ENCODE results near the gene METTL14.

METTL14 gene

GRCh38 chr4:118734491-118735205 lies 49.5 kb downstream of the METTL14 start:
- no peak for DNase-seq (ENCODE audit: low spot score)

- no peak for DNase-seq (ENCODE audit: low spot score)
Measured at GRCh38 chr4:118736900-118737299, 51.7 kb downstream of the METTL14 start.

GRCh38 chr4:118738090-118738489 lies 52.9 kb downstream of the METTL14 start:
- no peak for DNase-seq (ENCODE audit: low spot score)

DNA sequence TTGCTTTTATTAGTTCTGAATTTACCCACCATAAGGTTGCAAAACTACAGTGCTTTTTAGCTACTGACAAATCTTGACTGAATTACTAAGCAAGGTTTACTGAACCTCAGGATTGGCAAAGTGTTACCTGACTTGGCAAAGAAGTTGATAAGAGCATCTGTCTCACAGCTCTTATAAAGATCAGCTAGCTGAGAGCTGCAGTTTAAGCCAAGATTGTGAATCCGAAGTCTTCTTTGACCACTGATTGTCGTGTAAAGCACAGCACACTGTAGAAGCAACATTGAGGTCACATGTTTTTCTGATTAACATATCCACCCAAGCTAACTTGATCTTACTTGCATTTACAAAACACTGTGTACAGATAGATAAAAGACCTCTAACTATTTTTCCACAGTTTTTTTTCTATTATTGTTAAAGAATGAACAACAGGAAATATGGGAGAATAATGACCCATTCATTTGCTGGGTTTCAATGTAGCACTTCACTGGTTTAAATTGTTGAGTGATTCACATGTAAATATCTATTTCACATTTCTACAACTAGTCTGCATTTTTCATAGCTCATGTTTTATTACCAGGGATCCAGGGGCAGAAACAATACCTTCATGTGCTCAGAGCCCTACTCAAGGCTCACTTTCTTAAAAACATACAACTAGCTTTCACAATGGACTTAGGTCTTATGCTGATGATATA lies 54.0 kb downstream of the METTL14 start:
- no peak for DNase-seq (ENCODE audit: low spot score)

DNA sequence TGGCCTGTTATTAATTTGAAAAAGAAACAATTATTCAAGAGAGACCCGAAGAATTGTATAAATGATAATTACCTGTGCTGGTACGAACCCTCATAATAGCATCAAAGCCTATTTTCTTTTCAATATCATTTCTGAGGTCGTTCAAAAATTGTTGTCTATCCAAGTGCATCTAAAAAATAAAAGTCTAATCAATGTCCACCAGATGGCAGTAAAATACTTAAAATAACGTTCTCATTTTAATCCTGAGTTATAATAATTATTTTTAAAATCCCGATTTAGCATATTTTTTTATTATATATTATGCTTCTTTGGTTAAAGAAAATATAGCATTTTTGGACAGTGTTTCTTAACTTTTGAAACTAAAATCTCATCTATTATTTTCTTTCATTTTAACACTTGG lies 55.7 kb downstream of the METTL14 start:
- no peak for DNase-seq (ENCODE audit: low spot score)

- DNase-seq (ENCODE audit: low spot score) = no peak
Measured at GRCh38 chr4:118741301-118741855, 56.2 kb downstream of the METTL14 start.

- DNase-seq (ENCODE audit: low spot score) = no peak
Measured at GRCh38 chr4:118742050-118742449, 56.9 kb downstream of the METTL14 start.

GRCh38 chr4:118743867-118744266 lies 58.7 kb downstream of the METTL14 start:
- no peak for DNase-seq (ENCODE audit: low spot score)

DNA sequence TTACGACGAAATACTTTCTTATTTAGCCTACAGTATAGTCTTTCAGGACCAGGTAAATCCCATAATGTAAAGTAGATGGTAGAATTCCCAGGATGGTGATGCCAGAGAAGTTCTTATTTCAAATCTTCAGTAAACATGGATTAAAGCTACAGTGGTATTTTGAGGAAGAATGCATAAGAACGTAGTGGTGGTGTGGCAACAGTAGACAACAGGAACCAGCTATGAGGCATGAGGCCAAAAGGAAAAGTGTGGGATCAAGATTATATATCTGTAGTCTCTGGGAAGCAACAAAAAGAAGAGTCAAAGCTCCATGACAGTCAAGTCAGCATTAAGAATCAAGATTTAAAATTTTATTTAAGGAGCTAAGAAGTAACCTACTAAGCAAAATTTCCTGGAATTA lies 60.2 kb downstream of the METTL14 start:
- no peak for DNase-seq (ENCODE audit: low spot score)

- DNase-seq (ENCODE audit: low spot score) = peak; percentile 11
Measured at GRCh38 chr4:118746251-118746919, 61.2 kb downstream of the METTL14 start.

DNA sequence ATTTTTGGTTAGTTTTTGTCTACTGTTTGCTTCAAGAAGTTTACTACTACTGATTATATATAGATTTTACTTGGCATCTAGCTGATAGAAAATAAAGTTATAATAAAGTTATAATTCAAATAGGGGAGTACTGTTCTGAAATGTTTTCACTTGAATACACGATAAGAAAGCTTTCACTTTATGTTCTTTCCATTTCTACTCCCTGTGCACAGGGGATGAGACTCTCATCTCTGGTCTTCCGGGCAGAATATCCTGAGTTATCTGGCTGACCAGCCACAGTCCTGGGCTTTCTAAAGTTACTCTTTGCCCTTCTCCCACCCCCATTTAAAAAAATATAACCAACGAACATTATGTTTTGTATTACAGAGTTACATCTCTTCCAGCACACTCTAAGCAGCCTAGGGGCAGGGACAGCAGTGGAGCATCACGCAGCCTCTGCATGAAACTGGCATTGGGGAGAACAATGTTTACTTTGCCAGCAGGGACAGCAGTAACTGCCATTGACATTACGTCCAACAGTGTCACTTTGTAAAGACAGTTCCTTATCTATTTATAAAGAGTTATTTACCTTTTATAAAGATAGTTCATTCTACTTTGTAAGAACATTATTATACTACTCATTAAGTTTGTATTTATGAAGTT lies 64.3 kb downstream of the METTL14 start:
- DNase-seq (ENCODE audit: low spot score) = no peak

- no peak for DNase-seq (ENCODE audit: low spot score)
Measured at GRCh38 chr4:118751629-118752323, 66.6 kb downstream of the METTL14 start.

GRCh38 chr4:118752551-118752950 lies 67.4 kb downstream of the METTL14 start:
- no peak for DNase-seq (ENCODE audit: low spot score)

GRCh38 chr4:118753096-118753495 lies 67.9 kb downstream of the METTL14 start:
- DNase-seq (ENCODE audit: low spot score) = no peak

GRCh38 chr4:118753685-118754084 lies 68.5 kb downstream of the METTL14 start:
- no peak for DNase-seq (ENCODE audit: low spot score)

- no peak for DNase-seq (ENCODE audit: low spot score)
Measured at GRCh38 chr4:118754890-118755289, 69.7 kb downstream of the METTL14 start.

DNA sequence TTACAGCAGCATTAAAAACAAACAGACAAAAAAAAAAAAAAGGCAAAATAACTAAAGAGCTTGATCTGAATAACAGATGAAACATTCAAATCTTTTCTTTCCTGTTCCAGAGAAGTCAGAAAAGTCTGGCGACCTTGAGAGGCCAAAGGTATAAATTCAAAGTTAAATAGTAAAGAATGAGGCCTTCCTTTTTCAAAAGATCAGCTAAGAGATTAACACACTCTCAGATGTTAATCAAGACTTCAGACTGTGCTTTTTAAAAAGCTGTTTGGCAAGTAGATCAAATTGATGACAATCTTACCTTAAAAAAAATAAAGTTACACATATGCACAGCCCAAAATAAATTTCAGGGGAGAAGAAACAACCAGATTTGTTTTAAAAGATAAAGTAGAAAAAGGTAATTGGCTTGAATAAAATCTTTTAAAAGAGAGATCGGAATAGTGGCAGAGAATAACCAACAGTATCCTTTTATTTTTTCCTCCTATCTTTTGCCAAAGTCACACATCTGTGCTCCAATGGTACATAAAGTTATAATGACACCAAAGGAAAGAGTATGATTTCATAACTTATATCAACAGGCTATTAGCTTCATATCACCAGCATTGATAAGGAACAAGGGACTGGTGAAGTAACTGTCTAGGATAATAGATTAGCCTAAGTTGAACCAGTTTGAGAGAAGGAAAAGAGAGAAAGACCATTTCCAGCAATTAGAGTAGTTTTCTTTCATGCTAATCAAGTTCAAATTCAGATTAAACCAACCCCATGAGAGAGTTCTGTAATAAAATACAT lies 70.4 kb downstream of the METTL14 start:
- no peak for DNase-seq (ENCODE audit: low spot score)

DNA sequence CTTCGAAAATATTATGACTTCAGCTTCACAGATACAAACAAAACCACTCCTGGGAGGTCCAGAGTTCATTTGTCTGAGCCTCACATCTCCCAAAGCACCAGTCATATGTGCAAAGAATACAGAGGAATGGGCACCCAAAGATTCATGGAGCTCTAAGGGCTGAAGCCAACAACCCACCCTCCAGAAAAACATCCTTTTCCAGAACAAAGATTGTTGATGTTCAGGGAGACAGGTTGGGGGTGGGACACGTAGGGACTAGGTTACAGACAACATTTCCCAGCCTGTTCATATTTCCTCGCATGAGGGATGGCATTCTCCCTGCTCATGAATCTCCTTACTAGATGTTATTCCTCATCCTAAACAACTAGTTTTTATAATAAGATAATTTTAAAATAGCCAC lies 71.2 kb downstream of the METTL14 start:
- DNase-seq (ENCODE audit: low spot score) = no peak

DNA sequence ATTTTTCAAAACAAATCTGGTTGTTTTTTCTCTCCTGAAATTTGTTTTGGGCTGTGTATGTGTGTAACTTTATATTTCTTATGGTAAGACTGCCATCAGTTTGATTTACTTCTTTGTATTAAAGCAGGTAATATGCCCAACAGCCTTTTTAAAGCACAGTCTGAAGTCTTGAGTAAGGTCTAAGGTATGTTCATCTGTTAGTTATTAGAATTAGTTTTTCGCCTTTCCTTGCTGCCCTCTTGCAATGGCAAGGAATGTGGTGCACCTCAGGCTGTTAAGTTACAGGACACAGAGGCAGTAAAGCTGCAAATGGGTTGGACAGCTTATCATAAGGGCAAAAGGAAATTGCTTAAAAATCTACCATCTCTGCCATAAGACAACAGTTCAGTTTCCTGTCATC lies 71.8 kb downstream of the METTL14 start:
- DNase-seq (ENCODE audit: low spot score) = no peak

DNA sequence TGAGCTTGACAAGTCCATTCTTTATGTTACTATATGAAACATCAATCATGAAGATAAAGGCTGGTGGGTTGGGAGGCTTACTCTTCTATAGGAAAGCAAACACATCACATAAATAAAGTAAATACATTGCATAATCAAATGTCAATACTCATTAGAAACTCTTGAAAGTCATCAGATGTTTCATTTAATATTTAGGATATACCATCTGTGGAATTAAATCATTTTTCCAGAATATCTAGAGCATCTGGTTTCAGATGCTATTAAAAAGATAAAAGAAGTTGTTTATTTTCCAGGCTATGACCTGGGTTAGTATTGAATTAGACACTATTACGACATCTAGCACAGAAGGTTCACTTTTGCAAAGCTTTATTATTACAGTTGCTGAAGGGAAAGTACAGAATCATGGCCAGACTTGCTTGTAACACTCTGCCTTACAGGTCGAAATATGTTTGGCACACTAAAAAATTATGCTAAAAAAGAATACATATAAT lies 72.6 kb downstream of the METTL14 start:
- DNase-seq (ENCODE audit: low spot score) = no peak

DNA sequence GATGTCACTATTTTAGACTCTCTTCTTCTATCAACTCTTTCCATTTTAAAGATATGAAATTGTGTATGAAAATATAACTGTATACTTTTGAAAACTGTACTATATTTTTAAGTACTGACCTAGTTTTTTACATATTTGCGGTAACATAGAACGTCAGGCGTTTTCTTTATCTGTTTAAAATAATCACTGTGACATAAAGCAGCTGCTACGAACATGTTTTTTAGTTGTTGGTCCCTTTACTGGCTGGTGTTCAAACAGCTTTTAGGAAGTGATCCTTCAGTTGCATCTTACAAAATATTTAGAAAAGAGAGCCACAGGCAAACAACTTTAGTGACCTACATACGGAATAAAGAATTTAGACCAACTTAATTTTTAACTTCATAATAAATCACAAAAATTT lies 73.1 kb downstream of the METTL14 start:
- DNase-seq (ENCODE audit: low spot score) = no peak
